Transverse colon (tissue), 4 donors: ENCODE results near the gene IKZF3. TPM values are rescaled to one million over a fixed set of nuclear protein-coding genes. Genes with fewer than 3 reads are reported as not detected.
"Not testable (repeated sequence)": the region's sequence is repeated elsewhere in the genome, so short reads cannot be mapped to it uniquely, and the experiment has no call there.

Experiments
- DNase-seq: peaks from one replicate; pipeline ENCODE4 v3.0.0-alpha.2; 2019
- H3K27ac ChIP-seq, 4 donors: fragments of 200-600 bp; sonication (generic); 2 replicates each; pipeline ENCODE4 v1.5.1; 2016 to 2018; ENCODE audit warnings: inconsistent platforms in 4 of 4
- H3K27me3 ChIP-seq: fragments of 200-600 bp; sonication (generic); 2 replicates; pipeline ENCODE4 v1.5.1; 2017; ENCODE audit warnings: inconsistent platforms
- H3K36me3 ChIP-seq, 4 donors: fragments of 200-600 bp; sonication (generic); 2 replicates each; pipeline ENCODE4 v1.5.1; 2017 to 2019; ENCODE audit warnings: inconsistent platforms in 4 of 4
- H3K4me1 ChIP-seq, 4 donors: fragments of 200-600 bp; sonication (generic); 2 replicates each; pipeline ENCODE4 v1.5.1; 2017 to 2020; ENCODE audit warnings: inconsistent platforms in 4 of 4
- H3K4me3 ChIP-seq, 4 donors: fragments of 200-600 bp; sonication (generic); 1 replicate in 1 of 4; 2 replicates in 3 of 4; pipeline versions ENCODE4 v1.5.1 to v1.6.1; 2017 to 2019; ENCODE audit warnings: inconsistent platforms in 4 of 4
- H3K9me3 ChIP-seq, 2 donors: fragments of 200-600 bp; sonication (generic); 2 replicates each; pipeline ENCODE4 v1.5.1; 2017 to 2019; ENCODE audit warnings: inconsistent platforms in 2 of 2
- CTCF ChIP-seq, 5 experiments: fragments of 200-600 bp in 3 of 5; fragments of 450-650 bp in 2 of 5; sonication (generic) in 3 of 5; IDR thresholded peaks; 1 replicate in 2 of 5; 2 replicates in 3 of 5; pipeline ENCODE4 v1.5.1; 2016 to 2017; ENCODE audit warnings: antibody characterized with exemption in 5 of 5, inconsistent platforms in 3 of 5, mild to moderate bottlenecking in 2 of 5, moderate library complexity in 1 of 5
- EP300 ChIP-seq: sonication (generic); formaldehyde crosslinking; IDR thresholded peaks from one replicate; pipeline ENCODE4 v1.6.1; 2017; ENCODE audit warnings: antibody characterized with exemption, low read depth
- POLR2A ChIP-seq: fragments of 450-650 bp; IDR thresholded peaks from one replicate; pipeline ENCODE4 v1.6.1; 2016; ENCODE audit warnings: antibody characterized with exemption, mild to moderate bottlenecking, moderate library complexity
- POLR2AphosphoS5 ChIP-seq, 3 donors: sonication (generic); formaldehyde crosslinking; IDR thresholded peaks; one replicate each; pipeline ENCODE4 v1.6.1; 2016; ENCODE audit warnings: antibody characterized with exemption in 3 of 3
- WGBS, 2 donors: methylation state at CpG; one replicate each; pipeline ENCODE4 v1.1.5; 2018; ENCODE audit warnings: low coverage in 1 of 2; 5-methylcytosine and 5-hydroxymethylcytosine counted together
- in situ Hi-C, 4 donors: fragments of 200-750 bp; cut with MboI; loops; one replicate each; pipeline versions ENCODE4 v1.15.0 to v1.15.1; 2017; ENCODE audit warnings: low sequenced_read_pairs in 3 of 4, low pct_ligation_motif_present in 1 of 4, low pct_unique_long_range_greater_than_20kb in 1 of 4
- intact Hi-C: fragments of 100-400 bp; cut with DNase I; formaldehyde crosslinking; loops from one replicate; pipeline ENCODE4 v1.15.1; 2023; ENCODE audit warnings: low total_unique reads
- total RNA-seq, 4 donors: library from RNA; depleted of rRNA; stranded (reverse); fragments of >200 nt; gene quantifications; one replicate each; pipeline ENCODE4 v1.1.0, GENCODE V29; 2016

The IKZF3 gene
- 10 to 100 TPM in 1 of 4 donors, 1 to 10 TPM in 3; 2.2 to 13.5 (median 3.0) TPM for total RNA-seq

- intact Hi-C loops: no loop called here
- TF ChIP-seq CTCF (IDR thresholded peaks at IDR 0.05): peak in 1 of 5 experiments; percentile 15
- peak in 1 of 3 donors; percentile 54 for TF ChIP-seq POLR2AphosphoS5 (IDR thresholded peaks at IDR 0.05)
- no peak for TF ChIP-seq EP300
- H3K27ac ChIP-seq: peak within 1 kb of the TSS; percentile 31 to 52 (median 44)
- peak within 1 kb of the TSS in 3 of 4 donors; percentile 6 to 46 (median 22) for H3K4me3 ChIP-seq
- H3K27me3 ChIP-seq: peaks cover 93% of the 10 kb centered on the region
- WGBS, 2 donors: 2 to 14% methylated on average over 5 to 50 of the region's 50 CpGs
- H3K9me3 ChIP-seq: no peaks in the 10 kb centered on the region
- DNase-seq: peak; percentile 81
- in situ Hi-C loops: no loop called here
- no peaks in the 10 kb centered on the region for H3K36me3 ChIP-seq
- peaks cover 0 to 17% (median 8%) of the 10 kb centered on the region in 4 donors for H3K4me1 ChIP-seq
Observed at GRCh38 chr17:39863918-39864746, at the start of gene IKZF3. Gene IKZF3 (minus strand): TSS chr17:39864312. CDS start chr17:39864126, 186 bp downstream.

GRCh38 chr17:39908789-39909352 is 44.8 kb upstream of the IKZF3 start:
- no peak overlapping the region for H3K27ac ChIP-seq
- H3K9me3 ChIP-seq: no peaks in the 10 kb centered on the region
- H3K36me3 ChIP-seq: peaks cover 0 to 10% (median 2%) of the 10 kb centered on the region in 4 donors
- 95 to 100% methylated on average over 1 to 6 of the region's 6 CpGs for WGBS, 2 donors
- H3K27me3 ChIP-seq: no peaks in the 10 kb centered on the region
- no peaks in the 10 kb centered on the region for H3K4me1 ChIP-seq
- H3K4me3 ChIP-seq: no peak overlapping the region
- TF ChIP-seq CTCF (IDR thresholded peaks at IDR 0.05): no peak
- no peak for TF ChIP-seq EP300
- TF ChIP-seq POLR2AphosphoS5 (IDR thresholded peaks at IDR 0.05): no peak
- TF ChIP-seq POLR2A: no peak
- in situ Hi-C loops: no loop called here
- intact Hi-C loops: no loop called here
- DNase-seq: no peak

- Histone ChIP-seq H3K36me3 (peaks cover 0 to 17% (median 2%) of the 10 kb centered on the region in 4 donors), H3K27me3 (no peaks in the 10 kb centered on the region), H3K4me1 (no peaks in the 10 kb centered on the region), H3K4me3 (no peak overlapping the region), H3K9me3 (no peaks in the 10 kb centered on the region), H3K27ac (no peak overlapping the region)
- TF ChIP-seq EP300: no peak
- TF ChIP-seq POLR2AphosphoS5 (IDR thresholded peaks at IDR 0.05): no peak
- 86% methylated on average over 3 of the region's 3 CpGs; no CpG with 5 or more reads in 1 of the 2 donors for WGBS, 2 donors
- in situ Hi-C loops: no loop called here
- no peak for DNase-seq
- intact Hi-C loops: no loop called here
Observed at GRCh38 chr17:39904990-39905288, 40.8 kb upstream of the IKZF3 start.

- Histone ChIP-seq H3K9me3 (no peaks in the 10 kb centered on the region), H3K27ac (no peak overlapping the region), H3K4me3 (no peak overlapping the region), H3K36me3 (peaks cover 0 to 8% (median 0%) of the 10 kb centered on the region in 4 donors), H3K4me1 (no peaks in the 10 kb centered on the region), H3K27me3 (no peaks in the 10 kb centered on the region)
- TF ChIP-seq POLR2AphosphoS5 (IDR thresholded peaks at IDR 0.05) (no peak), EP300 (no peak), POLR2A (no peak), CTCF (IDR thresholded peaks at IDR 0.05) (no peak)
- intact Hi-C loops: no loop called here
- no peak for DNase-seq
- 92% methylated on average over 4 of the region's 4 CpGs; no CpG with 5 or more reads in 1 of the 2 donors for WGBS, 2 donors
- in situ Hi-C loops: no loop called here
Observed at GRCh38 chr17:39903158-39903884, 39.2 kb upstream of the IKZF3 start.

- H3K9me3 ChIP-seq, H3K27ac ChIP-seq, DNase-seq, H3K4me3 ChIP-seq, intact Hi-C loops, H3K36me3 ChIP-seq, in situ Hi-C loops, H3K4me1 ChIP-seq, H3K27me3 ChIP-seq: not testable (repeated sequence)
- 92 to 100% methylated on average over 1 to 2 of the region's 2 CpGs for WGBS, 2 donors
Observed at GRCh38 chr17:39902027-39902426, 37.9 kb upstream of the IKZF3 start.
